Thymus (tissue), 11 donors: ENCODE results near the gene CYTH1. TPM values are rescaled to one million over a fixed set of nuclear protein-coding genes. Genes with fewer than 3 reads are reported as not detected.

Experiments
- DNase-seq, 9 donors: peaks; one replicate each; pipeline ENCODE4 v3.0.0-alpha.2; 2013; ENCODE audit warnings: low spot score in 9 of 9, low read depth in 6 of 9, missing footprints in 1 of 9
- H3K27ac ChIP-seq, 2 donors: one replicate each; pipeline ENCODE4 v1.5.1; 2013; ENCODE audit warnings: control low read depth in 1 of 2, low read depth in 1 of 2, low read length in 1 of 2, mild to moderate bottlenecking in 1 of 2, moderate library complexity in 1 of 2
- H3K27me3 ChIP-seq, 2 donors: one replicate each; pipeline ENCODE4 v1.5.1; 2013; ENCODE audit warnings: low read length in 1 of 2; ENCODE audit not compliant: control insufficient read depth in 2 of 2, insufficient read depth in 1 of 2
- H3K36me3 ChIP-seq, 2 donors: one replicate each; pipeline ENCODE4 v1.5.1; 2013; ENCODE audit warnings: low read length in 1 of 2, mild to moderate bottlenecking in 1 of 2, moderate library complexity in 1 of 2; ENCODE audit not compliant: control insufficient read depth in 2 of 2, insufficient read depth in 2 of 2
- H3K4me1 ChIP-seq, 2 donors: one replicate each; pipeline ENCODE4 v1.5.1; 2013; ENCODE audit warnings: low read length in 2 of 2; ENCODE audit not compliant: control insufficient read depth in 2 of 2, insufficient read depth in 2 of 2
- H3K4me3 ChIP-seq, 2 donors: one replicate each; pipeline ENCODE4 v1.5.1; 2013; ENCODE audit warnings: low read length in 2 of 2, control low read depth in 1 of 2, mild to moderate bottlenecking in 1 of 2
- H3K9me3 ChIP-seq, 2 donors: one replicate each; pipeline ENCODE4 v1.5.1; 2013; ENCODE audit warnings: low read length in 1 of 2, mild to moderate bottlenecking in 1 of 2; ENCODE audit not compliant: control insufficient read depth in 2 of 2, insufficient read depth in 1 of 2
- WGBS: extraction: QIAGEN DNeasy Blood & Tissue Kit; methylation state at CpG from one replicate; pipeline ENCODE4 v1.1.7; 2013; 5-methylcytosine and 5-hydroxymethylcytosine counted together
- polyA plus RNA-seq: library from polyadenylated mRNA; stranded (reverse); fragments of 200-250 nt; gene quantifications from one replicate; pipeline ENCODE4 v1.2.3, GENCODE V29; 2013
- total RNA-seq: library from RNA; stranded (reverse); fragments of 120-200 nt; gene quantifications from one replicate; pipeline ENCODE4 v1.2.4, GENCODE V29; 2013
- donor health status: healthy.

Gene CYTH1
- total and polyA plus RNA-seq, 2 donors: 39.9 to 91.7 TPM

DNA sequence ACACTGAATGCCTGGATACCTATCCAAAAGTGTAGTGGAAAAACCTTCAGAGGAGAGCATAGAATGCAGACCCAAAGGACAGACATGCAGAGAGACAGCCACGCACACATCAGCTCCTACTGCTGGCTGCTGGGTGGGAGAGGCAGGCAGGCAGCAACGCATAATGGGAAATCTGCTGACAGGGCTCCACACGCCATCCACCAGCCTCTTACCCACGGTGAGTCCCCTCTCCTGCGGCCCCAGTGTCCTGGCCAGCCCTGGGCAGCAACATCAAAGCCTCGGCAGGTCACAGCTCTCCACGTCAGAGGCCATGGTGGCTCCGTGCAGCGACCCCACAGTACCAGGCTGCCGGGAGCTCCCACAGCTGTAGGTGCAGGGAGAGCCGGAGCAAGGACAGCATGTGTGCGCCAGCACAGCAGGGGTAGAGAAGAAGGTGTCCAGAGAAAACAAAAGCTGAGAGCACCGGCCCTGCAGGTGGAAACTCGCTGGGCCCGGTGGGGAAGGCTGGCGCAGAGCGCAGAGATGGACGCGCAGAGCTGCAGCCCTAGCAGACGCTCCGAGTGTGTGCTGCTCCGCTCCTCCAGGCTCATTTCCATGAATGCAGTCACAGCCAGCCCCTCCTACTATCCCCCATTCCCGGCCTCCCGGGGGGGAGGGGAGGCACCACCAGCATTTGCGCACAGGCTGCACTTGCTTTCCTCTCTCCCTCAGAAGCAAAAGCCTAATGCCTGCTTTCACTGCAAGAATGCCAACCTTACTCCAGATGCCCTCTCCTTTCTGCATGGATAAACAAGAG is 58.9 kb downstream of the CYTH1 start:
- H3K27me3 ChIP-seq: no peaks in the 10 kb centered on the region
- 92% methylated on average over 25 of the region's 25 CpGs for WGBS
- no peak for DNase-seq
- H3K9me3 ChIP-seq: no peaks in the 10 kb centered on the region
- peaks cover 10 to 15% of the 10 kb centered on the region in 2 donors for H3K36me3 ChIP-seq
- no peak overlapping the region for H3K4me3 ChIP-seq
- peaks cover 44 to 75% of the 10 kb centered on the region in 2 donors for H3K4me1 ChIP-seq
- H3K27ac ChIP-seq: peak overlapping the region in 1 of 2 donors; percentile 78

DNA sequence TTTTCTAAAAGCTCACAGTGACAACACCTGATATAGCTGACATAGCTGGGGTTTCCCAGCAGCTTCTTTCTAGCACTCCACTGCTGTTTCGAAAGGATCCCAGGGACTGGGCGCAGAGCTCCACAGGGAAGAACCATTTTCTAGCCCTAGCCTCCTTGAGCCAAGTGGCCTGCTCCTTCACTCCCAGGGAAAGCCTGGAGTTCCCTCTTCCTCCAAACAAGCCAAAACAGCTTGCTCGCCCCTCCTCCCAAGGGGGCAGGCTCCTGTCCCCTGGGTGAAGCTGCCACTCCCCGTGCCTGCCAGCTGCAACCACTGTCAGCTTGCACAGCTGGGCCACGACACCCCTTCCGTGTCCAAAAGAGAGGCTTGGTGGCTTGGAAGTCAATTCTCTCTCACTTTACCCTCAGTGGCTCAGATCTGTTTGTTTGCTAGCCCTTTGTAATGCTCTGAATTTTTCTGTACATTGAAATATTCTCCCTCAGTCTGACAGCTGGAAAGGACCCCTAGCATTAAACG is 59.8 kb downstream of the CYTH1 start:
- Histone ChIP-seq H3K9me3 (no peaks in the 10 kb centered on the region), H3K27ac (peak overlapping the region in 1 of 2 donors; percentile 78), H3K4me1 (peaks cover 45 to 77% of the 10 kb centered on the region in 2 donors), H3K4me3 (no peak overlapping the region), H3K27me3 (no peaks in the 10 kb centered on the region), H3K36me3 (peaks cover under 1 to 10% of the 10 kb centered on the region in 2 donors)
- 35% methylated on average over 7 of the region's 7 CpGs for WGBS
- DNase-seq: peak in 3 of 9 donors; percentile 55 to 75 (median 55)

DNA sequence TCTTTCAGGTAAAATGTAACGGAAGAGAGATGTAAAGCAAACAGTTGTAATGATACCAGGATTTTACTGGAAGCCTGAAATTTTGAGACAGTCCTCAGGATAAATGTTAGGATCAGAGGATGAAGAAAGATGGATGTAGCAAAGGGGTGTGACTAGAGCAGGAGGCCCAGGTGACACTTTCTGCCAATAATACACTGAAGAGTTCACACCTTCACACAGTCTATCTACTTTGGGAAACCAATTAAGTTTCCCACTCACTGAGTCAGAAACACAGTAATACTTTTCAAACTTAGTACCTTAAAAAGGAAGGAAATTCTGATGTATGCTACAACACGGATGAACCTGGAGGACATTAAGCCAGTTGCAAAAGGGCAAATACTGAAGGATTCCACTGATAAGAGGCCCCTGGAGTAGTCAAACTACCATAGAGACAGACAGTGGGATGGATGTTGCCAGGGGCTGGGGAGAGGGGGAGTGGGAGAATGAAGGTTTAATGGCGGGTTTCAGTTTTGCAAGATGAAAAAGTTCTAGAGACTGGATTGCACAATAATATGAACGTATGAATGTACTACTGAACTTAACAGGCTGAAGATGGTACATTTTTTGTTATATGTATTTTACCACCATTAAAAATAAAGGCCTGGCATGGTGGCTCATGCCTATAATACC is 62.3 kb downstream of the CYTH1 start:
- Histone ChIP-seq H3K27me3 (no peaks in the 10 kb centered on the region), H3K4me1 (peaks cover 34 to 72% of the 10 kb centered on the region in 2 donors), H3K36me3 (peaks cover 0 to 10% of the 10 kb centered on the region in 2 donors), H3K4me3 (no peak overlapping the region), H3K27ac (no peak overlapping the region), H3K9me3 (no peaks in the 10 kb centered on the region)
- 75% methylated on average over 4 of the region's 4 CpGs for WGBS
- no peak for DNase-seq

- DNase-seq: no peak
- no peaks in the 10 kb centered on the region for H3K9me3 ChIP-seq
- H3K27me3 ChIP-seq: no peaks in the 10 kb centered on the region
- H3K36me3 ChIP-seq: peaks cover 0 to 7% of the 10 kb centered on the region in 2 donors
- no peak overlapping the region for H3K4me3 ChIP-seq
- 95% methylated on average over 8 of the region's 8 CpGs for WGBS
- H3K4me1 ChIP-seq: peaks cover 34 to 62% of the 10 kb centered on the region in 2 donors
- H3K27ac ChIP-seq: no peak overlapping the region
Measured at GRCh38 chr17:78718575-78719208, 63.4 kb downstream of the CYTH1 start.

- no peak overlapping the region for H3K4me3 ChIP-seq
- no peak for DNase-seq
- no peaks in the 10 kb centered on the region for H3K27me3 ChIP-seq
- no peaks in the 10 kb centered on the region for H3K9me3 ChIP-seq
- peaks cover 0 to 7% of the 10 kb centered on the region in 2 donors for H3K36me3 ChIP-seq
- H3K4me1 ChIP-seq: peaks cover 26 to 50% of the 10 kb centered on the region in 2 donors
- 85% methylated on average over 14 of the region's 14 CpGs for WGBS
- H3K27ac ChIP-seq: no peak overlapping the region
Measured at GRCh38 chr17:78717431-78717980, 64.6 kb downstream of the CYTH1 start.

GRCh38 chr17:78716814-78717393 is 65.2 kb downstream of the CYTH1 start:
- Histone ChIP-seq H3K4me1 (peaks cover 20 to 45% of the 10 kb centered on the region in 2 donors), H3K27ac (no peak overlapping the region), H3K36me3 (peaks cover 0 to 7% of the 10 kb centered on the region in 2 donors), H3K27me3 (no peaks in the 10 kb centered on the region), H3K4me3 (no peak overlapping the region), H3K9me3 (no peaks in the 10 kb centered on the region)
- DNase-seq: peak in 1 of 9 donors; percentile 53
- 58% methylated on average over 19 of the region's 19 CpGs for WGBS

- H3K36me3 ChIP-seq: peaks cover 0 to 7% of the 10 kb centered on the region in 2 donors
- no peaks in the 10 kb centered on the region for H3K27me3 ChIP-seq
- no peak overlapping the region for H3K27ac ChIP-seq
- H3K9me3 ChIP-seq: no peaks in the 10 kb centered on the region
- WGBS: 87% methylated on average over 1 of the region's 1 CpG
- DNase-seq: no peak
- H3K4me1 ChIP-seq: peaks cover 19 to 39% of the 10 kb centered on the region in 2 donors
- H3K4me3 ChIP-seq: no peak overlapping the region
Measured at GRCh38 chr17:78716292-78716691, 65.8 kb downstream of the CYTH1 start.

DNA sequence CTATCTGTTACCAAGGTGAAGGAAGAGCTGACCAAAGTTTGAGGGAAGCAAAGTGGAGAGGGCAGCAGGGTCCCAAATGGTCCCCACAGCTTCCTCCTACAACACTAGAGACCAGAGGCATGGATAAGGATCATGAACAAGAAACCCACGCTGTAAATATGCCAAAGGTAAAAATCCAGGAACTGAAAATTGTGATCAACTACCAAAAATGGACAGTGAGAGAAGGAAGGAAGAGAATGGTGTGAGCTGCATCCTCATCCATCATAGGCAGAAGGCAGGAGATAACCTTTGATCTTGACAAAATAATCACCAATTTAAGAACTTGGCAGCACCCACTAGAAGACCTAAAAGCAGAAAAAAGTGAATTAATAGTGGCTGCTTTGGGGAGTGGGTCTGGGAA is 66.2 kb downstream of the CYTH1 start:
- Histone ChIP-seq H3K4me3 (no peak overlapping the region), H3K9me3 (no peaks in the 10 kb centered on the region), H3K4me1 (peaks cover 19 to 36% of the 10 kb centered on the region in 2 donors), H3K27me3 (no peaks in the 10 kb centered on the region), H3K36me3 (peaks cover 0 to 7% of the 10 kb centered on the region in 2 donors), H3K27ac (no peak overlapping the region)
- no peak for DNase-seq
- WGBS: 43% methylated on average over 1 of the region's 1 CpG
